Osteoblast (primary cell): Measurements from ENCODE around the gene PANK1. TPM values are rescaled to one million over a fixed set of nuclear protein-coding genes. Genes with fewer than 3 reads are reported as not detected.

Experiments used
- DNase-seq: peaks from one replicate; pipeline ENCODE4 v3.0.0; 2011; ENCODE audit warnings: low spot score, mixed read lengths; ENCODE audit not compliant: insufficient read length; ENCODE audit errors: missing footprints
- H2AFZ ChIP-seq: 2 replicates; pipeline ENCODE4 v1.6.0; 2011; ENCODE audit warnings: mild to moderate bottlenecking, low read length
- H3K27ac ChIP-seq: 2 replicates; pipeline ENCODE4 v1.5.1; 2011; ENCODE audit warnings: mild to moderate bottlenecking, low read depth, low read length, moderate library complexity
- H3K27me3 ChIP-seq: 2 replicates; pipeline ENCODE4 v1.6.0; 2012; ENCODE audit warnings: mild to moderate bottlenecking, control low read depth, inconsistent platforms, low read length, moderate library complexity; ENCODE audit not compliant: insufficient read depth
- H3K36me3 ChIP-seq: 2 replicates; pipeline ENCODE4 v1.5.1; 2011; ENCODE audit warnings: mild to moderate bottlenecking, low read length, control low read depth, moderate library complexity; ENCODE audit not compliant: insufficient read depth
- H3K4me1 ChIP-seq: 2 replicates; pipeline ENCODE4 v1.5.1; 2011; ENCODE audit warnings: mild to moderate bottlenecking, low read length, control low read depth, moderate library complexity; ENCODE audit not compliant: insufficient read depth
- H3K4me2 ChIP-seq: 2 replicates; pipeline ENCODE4 v1.6.0; 2011; ENCODE audit warnings: mild to moderate bottlenecking, low read length; ENCODE audit not compliant: insufficient read depth
- H3K4me3 ChIP-seq: fragments of 200-600 bp; sonication (generic); 3 replicates; pipeline ENCODE4 v1.5.1; 2012; ENCODE audit warnings: mild to moderate bottlenecking, low read length, inconsistent platforms; ENCODE audit not compliant: insufficient read depth
- H3K79me2 ChIP-seq: 2 replicates; pipeline ENCODE4 v1.6.0; 2012; ENCODE audit warnings: mild to moderate bottlenecking, low read length, control low read depth, inconsistent platforms; ENCODE audit not compliant: insufficient read depth
- H3K9me3 ChIP-seq: 2 replicates; pipeline ENCODE4 v1.5.1; 2011; ENCODE audit warnings: low read depth, low read length, control low read depth
- H4K20me1 ChIP-seq: 2 replicates; pipeline ENCODE4 v1.6.0; 2012; ENCODE audit warnings: mild to moderate bottlenecking, low read length, control low read depth; ENCODE audit not compliant: insufficient read depth
- CTCF ChIP-seq: IDR thresholded peaks from 2 replicates; pipeline ENCODE4 v1.5.1; 2011; ENCODE audit warnings: mild to moderate bottlenecking, low read depth, low read length, moderate library complexity; ENCODE audit errors: extremely low read depth
- total RNA-seq: library from RNA; depleted of rRNA; stranded (reverse); fragments of >200 nt; gene quantifications from 2 replicates; pipeline ENCODE4 v1.2.3, GENCODE V29; 2012

Gene PANK1
- total RNA-seq, 1 donor, result 5.8 TPM

GRCh38 chr10:89590326-89590725, 54.7 kb downstream of the PANK1 start:
- no peak overlapping the region for H2AFZ ChIP-seq
- no peak overlapping the region for H3K27ac ChIP-seq
- H3K36me3 ChIP-seq, result peaks cover 6% of the 10 kb centered on the region
- H3K79me2 ChIP-seq, result no peaks in the 10 kb centered on the region
- DNase-seq, result no peak
- no peak overlapping the region for H3K4me3 ChIP-seq
- TF ChIP-seq CTCF, result no peak
- H3K27me3 ChIP-seq, result no peaks in the 10 kb centered on the region
- H4K20me1 ChIP-seq, result no peaks in the 10 kb centered on the region
- no peaks in the 10 kb centered on the region for H3K9me3 ChIP-seq
- peaks cover 10% of the 10 kb centered on the region for H3K4me1 ChIP-seq
- H3K4me2 ChIP-seq, result no peak overlapping the region

- H3K79me2 ChIP-seq, result no peaks in the 10 kb centered on the region
- TF ChIP-seq CTCF, result no peak
Measured at GRCh38 chr10:89589101-89589720, 55.8 kb downstream of the PANK1 start.

GRCh38 chr10:89588671-89589070, 56.4 kb downstream of the PANK1 start:
- Histone ChIP-seq H3K27ac (no peak overlapping the region), H3K4me1 (peaks cover 10% of the 10 kb centered on the region), H3K79me2 (no peaks in the 10 kb centered on the region), H2AFZ (no peak overlapping the region), H3K4me2 (no peak overlapping the region), H3K9me3 (no peaks in the 10 kb centered on the region), H3K4me3 (no peak overlapping the region), H3K27me3 (no peaks in the 10 kb centered on the region), H3K36me3 (peaks cover 6% of the 10 kb centered on the region), H4K20me1 (no peaks in the 10 kb centered on the region)
- no peak for TF ChIP-seq CTCF
- no peak for DNase-seq

More at GRCh38 chr10:89589101-89589720, 55.8 kb downstream of the PANK1 start:
- Histone ChIP-seq H3K4me1 (peaks cover 10% of the 10 kb centered on the region), H4K20me1 (no peaks in the 10 kb centered on the region), H3K36me3 (peaks cover 6% of the 10 kb centered on the region), H2AFZ (no peak overlapping the region), H3K9me3 (no peaks in the 10 kb centered on the region), H3K4me2 (no peak overlapping the region), H3K27me3 (no peaks in the 10 kb centered on the region), H3K27ac (no peak overlapping the region), H3K4me3 (no peak overlapping the region)
- no peak for DNase-seq

GRCh38 chr10:89582022-89582421, 63.0 kb downstream of the PANK1 start:
- Histone ChIP-seq H4K20me1 (no peaks in the 10 kb centered on the region), H3K4me1 (no peaks in the 10 kb centered on the region), H3K79me2 (no peaks in the 10 kb centered on the region), H3K9me3 (no peaks in the 10 kb centered on the region), H3K4me2 (no peak overlapping the region), H3K27ac (no peak overlapping the region), H2AFZ (no peak overlapping the region), H3K27me3 (no peaks in the 10 kb centered on the region), H3K4me3 (no peak overlapping the region), H3K36me3 (no peaks in the 10 kb centered on the region)
- no peak for TF ChIP-seq CTCF
- no peak for DNase-seq
